GM18498 (cell line): ENCODE data around the gene CPNE2.

ENCODE experiments used
- ATAC-seq: cut with Tn5 transposase; IDR thresholded peaks from one replicate; pipeline ENCODE4 v1.9.1; 2021; ENCODE audit warnings: mild to moderate bottlenecking, moderate library complexity; ENCODE audit not compliant: unreplicated experiment

Gene CPNE2

GRCh38 chr16:57141822-57142631 lies 49.6 kb downstream of the CPNE2 start:
- no peak for ATAC-seq

GRCh38 chr16:57143149-57143921 lies 51.0 kb downstream of the CPNE2 start:
- ATAC-seq: no peak

GRCh38 chr16:57144027-57144426 lies 51.6 kb downstream of the CPNE2 start:
- no peak for ATAC-seq

- no peak for ATAC-seq
These were observed 53.0 kb downstream of the CPNE2 start for GRCh38 chr16:57145046-57146021.

- no peak for ATAC-seq
These were observed 53.8 kb downstream of the CPNE2 start for GRCh38 chr16:57146040-57146647.

GRCh38 chr16:57146735-57147134 lies 54.4 kb downstream of the CPNE2 start:
- ATAC-seq: no peak

GRCh38 chr16:57147381-57148221 lies 55.2 kb downstream of the CPNE2 start:
- no peak for ATAC-seq

GRCh38 chr16:57148481-57148880 lies 56.1 kb downstream of the CPNE2 start:
- no peak for ATAC-seq

GRCh38 chr16:57149391-57149790 lies 57.0 kb downstream of the CPNE2 start:
- ATAC-seq: no peak

- ATAC-seq: no peak
These were observed 58.4 kb downstream of the CPNE2 start for GRCh38 chr16:57150682-57151330.

GRCh38 chr16:57151369-57151768 lies 59.0 kb downstream of the CPNE2 start:
- ATAC-seq: no peak

GRCh38 chr16:57152096-57153093 lies 60.0 kb downstream of the CPNE2 start:
- ATAC-seq: no peak

GRCh38 chr16:57153841-57154240 lies 61.5 kb downstream of the CPNE2 start:
- no peak for ATAC-seq

GRCh38 chr16:57155702-57156350 lies 63.4 kb downstream of the CPNE2 start:
- no peak for ATAC-seq

GRCh38 chr16:57156351-57156703 lies 63.9 kb downstream of the CPNE2 start:
- no peak for ATAC-seq

GRCh38 chr16:57157533-57157932 lies 65.2 kb downstream of the CPNE2 start:
- ATAC-seq: no peak

- ATAC-seq: no peak
These were observed 67.1 kb downstream of the CPNE2 start for GRCh38 chr16:57159447-57159846.

GRCh38 chr16:57163842-57164241 lies 71.5 kb downstream of the CPNE2 start:
- no peak for ATAC-seq
